Gastrocnemius medialis (tissue), 4 donors: ENCODE measurements around the gene RHEX. TPM values are rescaled to one million over a fixed set of nuclear protein-coding genes. Genes with fewer than 3 reads are reported as not detected.

Source experiments
- ATAC-seq, 2 donors: fragments of 150-250 bp; one replicate each; pipeline ENCODE4 v1.9.1; 2016
- DNase-seq, 2 donors: peaks; one replicate each; pipeline ENCODE4 v3.0.0-alpha.2; 2019
- H3K27ac ChIP-seq, 4 donors: fragments of 200-600 bp; sonication (generic); 1 replicate in 1 of 4; 2 replicates in 3 of 4; pipeline ENCODE4 v1.5.1; 2016 to 2018; ENCODE audit warnings: mild to moderate bottlenecking in 2 of 4, moderate library complexity in 1 of 4
- H3K27me3 ChIP-seq, 3 donors: fragments of 200-600 bp; sonication (generic) in 2 of 3; 1 replicate in 1 of 3; 2 replicates in 2 of 3; pipeline versions ENCODE4 v1.5.1 to v1.6.0; 2016 to 2019; ENCODE audit warnings: mild to moderate bottlenecking in 1 of 3, moderate library complexity in 1 of 3
- H3K36me3 ChIP-seq, 2 donors: fragments of 200-600 bp; sonication (generic) in 1 of 2; one replicate each; pipeline ENCODE4 v1.5.1; 2017 to 2018
- H3K4me1 ChIP-seq, 2 donors: fragments of 200-600 bp; sonication (generic) in 1 of 2; one replicate each; pipeline ENCODE4 v1.5.1; 2016 to 2017; ENCODE audit warnings: mild to moderate bottlenecking in 2 of 2
- H3K4me3 ChIP-seq, 4 donors: fragments of 200-600 bp; sonication (generic) in 3 of 4; 1 replicate in 1 of 4; 2 replicates in 3 of 4; pipeline ENCODE4 v1.5.1; 2016 to 2019; ENCODE audit warnings: mild to moderate bottlenecking in 2 of 4
- H3K9me3 ChIP-seq, 3 donors: fragments of 200-600 bp; sonication (generic) in 2 of 3; 1 replicate in 1 of 3; 2 replicates in 2 of 3; pipeline ENCODE4 v1.5.1; 2016 to 2019
- CTCF ChIP-seq, 5 experiments: fragments of 450-650 bp in 3 of 5; fragments of 200-600 bp in 2 of 5; sonication (generic) in 2 of 5; IDR thresholded peaks in 4 of 5; conservative IDR thresholded peaks in 1 of 5; 1 replicate in 4 of 5; 2 replicates in 1 of 5; pipeline ENCODE4 v1.5.1; 2016 to 2019; ENCODE audit warnings: antibody characterized with exemption in 5 of 5, mild to moderate bottlenecking in 3 of 5, moderate library complexity in 3 of 5
- POLR2A ChIP-seq, 2 donors: fragments of 450-650 bp; IDR thresholded peaks; one replicate each; pipeline ENCODE4 v1.6.1; 2017; ENCODE audit warnings: antibody characterized with exemption in 2 of 2, mild to moderate bottlenecking in 2 of 2, moderate library complexity in 2 of 2
- in situ Hi-C, 4 donors: fragments of 200-750 bp; cut with MboI; loops; one replicate each; pipeline versions ENCODE4 v1.15.0 to v1.8.0; 2017; ENCODE audit warnings: low sequenced_read_pairs in 4 of 4
- intact Hi-C: fragments of 100-400 bp; cut with DNase I; formaldehyde crosslinking; loops from one replicate; pipeline ENCODE4 v1.15.1; 2023; ENCODE audit warnings: low total_unique reads
- total RNA-seq, 4 donors: library from RNA; depleted of rRNA; stranded (reverse); fragments of >200 nt; gene quantifications; one replicate each; pipeline versions ENCODE4 v1.1.0 to v1.2.3, GENCODE V29; 2016

RHEX gene
- total RNA-seq, 4 donors from 2014 or later, result not detected

DNA sequence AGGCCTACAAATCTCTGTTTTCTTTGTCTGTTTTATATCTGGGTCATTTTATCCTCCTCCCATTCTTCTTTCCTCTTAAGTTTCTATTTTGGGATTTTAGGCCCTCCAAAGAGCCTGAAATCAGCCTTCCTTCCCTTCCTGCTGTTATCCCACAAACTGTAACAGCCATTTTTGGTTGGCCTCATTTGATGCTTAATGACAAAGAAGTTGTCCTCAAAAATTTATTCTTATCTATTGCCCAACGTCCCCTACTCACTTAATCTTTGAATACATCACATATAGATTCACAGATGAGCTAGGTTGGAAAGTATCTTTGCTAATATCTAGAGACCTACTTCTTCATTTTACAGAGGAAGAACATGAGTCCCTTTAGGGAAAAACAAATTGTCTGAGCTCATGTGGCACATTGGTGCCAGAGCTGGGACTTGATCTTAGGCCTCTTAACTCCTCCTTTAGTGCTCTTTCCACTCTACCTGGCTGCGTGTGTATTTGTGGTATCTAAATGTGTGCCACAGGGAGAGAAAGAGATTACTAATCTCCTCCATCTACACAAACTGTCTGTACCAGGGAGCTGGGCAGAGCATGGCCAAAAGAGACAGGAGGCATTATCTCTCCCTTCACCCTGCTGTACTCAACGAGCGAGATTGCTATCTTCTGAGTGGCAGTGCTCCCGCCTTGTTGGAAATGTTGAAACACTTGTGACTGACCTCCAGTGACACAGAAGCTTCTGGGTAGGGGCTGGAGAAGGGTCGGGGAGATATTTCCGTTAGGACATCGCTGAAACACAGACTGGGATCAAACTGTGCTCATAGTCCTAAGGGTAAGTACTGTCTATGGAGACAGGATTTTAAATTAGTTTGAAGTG lies 30.1 kb downstream of the RHEX start:
- Histone ChIP-seq H3K27me3 (no peaks in the 10 kb centered on the region), H3K9me3 (no peaks in the 10 kb centered on the region), H3K4me3 (no peak overlapping the region), H3K36me3 (no peaks in the 10 kb centered on the region), H3K27ac (no peak overlapping the region), H3K4me1 (no peaks in the 10 kb centered on the region)
- no peak for ATAC-seq
- intact Hi-C loops (no loop called here), in situ Hi-C loops (no loop called here)
- DNase-seq, result no peak
- TF ChIP-seq CTCF (IDR thresholded peaks at IDR 0.05 in 4 of 5, conservative IDR thresholded peaks at IDR 0.05 in 1 of 5) (no peak), POLR2A (IDR thresholded peaks at IDR 0.05) (no peak)

GRCh38 chr1:206083750-206084149 lies 30.8 kb downstream of the RHEX start:
- no peaks in the 10 kb centered on the region for H3K9me3 ChIP-seq
- intact Hi-C loops, result no loop called here
- H3K36me3 ChIP-seq, result no peaks in the 10 kb centered on the region
- DNase-seq (no peak), ATAC-seq (no peak)
- H3K4me3 ChIP-seq, result no peak overlapping the region
- TF ChIP-seq CTCF (IDR thresholded peaks at IDR 0.05 in 4 of 5, conservative IDR thresholded peaks at IDR 0.05 in 1 of 5) (no peak), POLR2A (IDR thresholded peaks at IDR 0.05) (no peak)
- in situ Hi-C loops, result no loop called here
- H3K4me1 ChIP-seq, result no peaks in the 10 kb centered on the region
- no peaks in the 10 kb centered on the region for H3K27me3 ChIP-seq
- H3K27ac ChIP-seq, result no peak overlapping the region

GRCh38 chr1:206087091-206087490 lies 34.1 kb downstream of the RHEX start:
- intact Hi-C loops (no loop called here), in situ Hi-C loops (no loop called here)
- DNase-seq (no peak), ATAC-seq (no peak)
- H3K4me1 ChIP-seq, result no peaks in the 10 kb centered on the region
- H3K27me3 ChIP-seq, result no peaks in the 10 kb centered on the region
- no peaks in the 10 kb centered on the region for H3K9me3 ChIP-seq
- H3K27ac ChIP-seq, result no peak overlapping the region
- H3K4me3 ChIP-seq, result no peak overlapping the region
- no peak for TF ChIP-seq CTCF (IDR thresholded peaks at IDR 0.05 in 4 of 5, conservative IDR thresholded peaks at IDR 0.05 in 1 of 5)
- no peak for TF ChIP-seq POLR2A (IDR thresholded peaks at IDR 0.05)
- H3K36me3 ChIP-seq, result no peaks in the 10 kb centered on the region

DNA sequence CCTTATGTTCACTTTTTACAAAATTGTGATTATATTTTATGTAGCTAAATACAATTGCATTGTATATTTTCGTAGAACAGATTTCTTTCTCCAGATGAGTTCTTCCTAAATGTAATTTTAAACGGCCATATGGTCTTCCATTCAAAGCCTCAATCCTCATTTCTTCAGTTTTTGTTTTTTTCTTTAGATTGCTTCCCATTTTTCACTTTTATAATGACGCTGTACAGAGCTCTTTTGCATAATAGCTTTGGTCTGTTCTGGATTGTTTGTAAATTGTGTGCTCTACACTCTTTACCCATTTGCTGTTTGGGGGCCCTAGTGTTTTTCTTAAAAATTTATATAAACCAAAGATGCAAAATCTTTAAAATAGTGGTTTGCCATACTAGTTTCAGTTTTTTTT lies 36.4 kb downstream of the RHEX start:
- Histone ChIP-seq H3K36me3 (no peaks in the 10 kb centered on the region), H3K4me1 (no peaks in the 10 kb centered on the region), H3K9me3 (no peaks in the 10 kb centered on the region), H3K27me3 (no peaks in the 10 kb centered on the region), H3K27ac (no peak overlapping the region), H3K4me3 (no peak overlapping the region)
- TF ChIP-seq CTCF (IDR thresholded peaks at IDR 0.05 in 4 of 5, conservative IDR thresholded peaks at IDR 0.05 in 1 of 5) (no peak), POLR2A (IDR thresholded peaks at IDR 0.05) (no peak)
- intact Hi-C loops, result no loop called here
- ATAC-seq (no peak), DNase-seq (no peak)
- in situ Hi-C loops, result no loop called here
